Measurements from ENCODE around the gene MPRIP.

DNA sequence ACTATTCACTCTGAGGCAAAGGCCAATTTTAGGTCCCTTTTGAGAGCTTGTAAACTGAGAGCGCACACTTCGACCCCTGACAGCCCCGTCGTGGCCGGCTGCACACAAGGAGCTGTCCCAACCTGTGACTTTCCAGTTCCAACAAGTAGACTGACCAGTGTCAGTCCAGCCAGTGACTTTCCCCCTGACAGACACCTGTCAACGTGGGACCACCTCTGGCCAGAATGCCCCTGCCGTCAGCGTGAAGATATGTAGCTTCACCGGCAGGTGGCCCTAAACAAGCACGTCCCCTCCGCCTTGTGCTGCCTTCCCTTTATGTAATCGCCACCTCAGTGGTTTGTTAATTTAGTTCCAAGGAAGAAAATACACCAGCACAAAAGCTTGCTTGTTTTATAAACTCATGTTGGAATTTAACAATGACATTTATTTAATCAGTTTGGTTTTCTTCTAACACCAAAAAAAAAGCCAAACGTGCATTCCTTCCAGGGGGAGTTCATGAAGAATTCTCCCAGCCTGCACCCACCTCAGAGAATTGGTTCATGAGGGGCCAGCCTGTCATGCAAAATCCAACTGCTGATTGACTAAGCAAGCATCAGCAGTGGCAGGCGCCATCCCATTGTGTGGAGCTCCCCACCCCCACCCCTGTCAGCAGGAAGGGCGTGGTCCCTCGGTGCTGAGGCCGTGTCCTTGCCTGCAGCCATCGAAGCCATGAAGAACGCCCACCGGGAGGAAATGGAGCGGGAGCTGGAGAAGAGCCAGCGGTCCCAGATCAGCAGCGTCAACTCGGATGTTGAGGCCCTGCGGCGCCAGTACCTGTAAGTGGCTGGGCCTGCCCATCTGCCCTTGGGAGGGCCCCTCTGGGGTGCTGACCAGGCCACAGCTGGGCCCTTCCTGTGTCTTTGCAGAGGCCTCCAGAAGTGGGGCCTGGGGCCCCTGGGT lies 130.0 kb downstream of the MPRIP start:
- TF ChIP-seq, protein P1, sequence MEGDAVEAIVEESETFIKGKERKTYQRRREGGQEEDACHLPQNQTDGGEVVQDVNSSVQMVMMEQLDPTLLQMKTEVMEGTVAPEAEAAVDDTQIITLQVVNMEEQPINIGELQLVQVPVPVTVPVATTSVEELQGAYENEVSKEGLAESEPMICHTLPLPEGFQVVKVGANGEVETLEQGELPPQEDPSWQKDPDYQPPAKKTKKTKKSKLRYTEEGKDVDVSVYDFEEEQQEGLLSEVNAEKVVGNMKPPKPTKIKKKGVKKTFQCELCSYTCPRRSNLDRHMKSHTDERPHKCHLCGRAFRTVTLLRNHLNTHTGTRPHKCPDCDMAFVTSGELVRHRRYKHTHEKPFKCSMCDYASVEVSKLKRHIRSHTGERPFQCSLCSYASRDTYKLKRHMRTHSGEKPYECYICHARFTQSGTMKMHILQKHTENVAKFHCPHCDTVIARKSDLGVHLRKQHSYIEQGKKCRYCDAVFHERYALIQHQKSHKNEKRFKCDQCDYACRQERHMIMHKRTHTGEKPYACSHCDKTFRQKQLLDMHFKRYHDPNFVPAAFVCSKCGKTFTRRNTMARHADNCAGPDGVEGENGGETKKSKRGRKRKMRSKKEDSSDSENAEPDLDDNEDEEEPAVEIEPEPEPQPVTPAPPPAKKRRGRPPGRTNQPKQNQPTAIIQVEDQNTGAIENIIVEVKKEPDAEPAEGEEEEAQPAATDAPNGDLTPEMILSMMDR (IDR thresholded peaks at IDR 0.05) = no peak
- TF ChIP-seq POLR2A (IDR thresholded peaks at IDR 0.05) = no peak
